Sigmoid colon (tissue), 4 donors: Measurements from ENCODE around the gene RTKN.

Source experiments
- POLR2AphosphoS5 ChIP-seq, 4 donors: sonication (generic); formaldehyde crosslinking; IDR thresholded peaks; one replicate each; pipeline ENCODE4 v1.6.1; 2017; ENCODE audit warnings: antibody characterized with exemption in 4 of 4
- TF ChIP-seq, protein P1 (sequence below), 4 experiments: fragments of 450-650 bp in 3 of 4; fragments of 200-600 bp in 1 of 4; IDR thresholded peaks; one replicate each; pipeline ENCODE4 v1.5.1; 2016 to 2019; ENCODE audit warnings: antibody characterized with exemption in 4 of 4, mild to moderate bottlenecking in 3 of 4, moderate library complexity in 2 of 4

DNA sequence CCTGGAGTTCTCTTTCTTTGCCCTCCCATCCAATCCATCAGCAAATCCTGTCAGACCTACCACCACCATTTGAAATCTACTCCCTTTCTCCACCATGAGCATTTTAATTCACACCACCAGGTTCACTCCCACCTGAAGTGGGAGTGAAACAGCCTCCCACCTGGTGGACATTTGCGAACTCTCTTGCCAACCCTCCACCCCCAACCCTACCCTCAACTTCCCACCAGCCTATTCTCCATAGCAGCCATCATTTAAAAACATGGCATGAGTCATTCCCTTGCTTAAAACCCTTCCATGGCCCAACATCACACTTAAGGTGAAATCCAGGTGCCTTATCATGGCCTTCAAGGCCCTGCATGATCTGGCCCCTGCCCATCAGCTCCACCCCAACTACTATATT lies 3.5 kb downstream of the RTKN start:
- TF ChIP-seq, protein P1, sequence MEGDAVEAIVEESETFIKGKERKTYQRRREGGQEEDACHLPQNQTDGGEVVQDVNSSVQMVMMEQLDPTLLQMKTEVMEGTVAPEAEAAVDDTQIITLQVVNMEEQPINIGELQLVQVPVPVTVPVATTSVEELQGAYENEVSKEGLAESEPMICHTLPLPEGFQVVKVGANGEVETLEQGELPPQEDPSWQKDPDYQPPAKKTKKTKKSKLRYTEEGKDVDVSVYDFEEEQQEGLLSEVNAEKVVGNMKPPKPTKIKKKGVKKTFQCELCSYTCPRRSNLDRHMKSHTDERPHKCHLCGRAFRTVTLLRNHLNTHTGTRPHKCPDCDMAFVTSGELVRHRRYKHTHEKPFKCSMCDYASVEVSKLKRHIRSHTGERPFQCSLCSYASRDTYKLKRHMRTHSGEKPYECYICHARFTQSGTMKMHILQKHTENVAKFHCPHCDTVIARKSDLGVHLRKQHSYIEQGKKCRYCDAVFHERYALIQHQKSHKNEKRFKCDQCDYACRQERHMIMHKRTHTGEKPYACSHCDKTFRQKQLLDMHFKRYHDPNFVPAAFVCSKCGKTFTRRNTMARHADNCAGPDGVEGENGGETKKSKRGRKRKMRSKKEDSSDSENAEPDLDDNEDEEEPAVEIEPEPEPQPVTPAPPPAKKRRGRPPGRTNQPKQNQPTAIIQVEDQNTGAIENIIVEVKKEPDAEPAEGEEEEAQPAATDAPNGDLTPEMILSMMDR (IDR thresholded peaks at IDR 0.05): no peak
- TF ChIP-seq POLR2AphosphoS5 (IDR thresholded peaks at IDR 0.05): no peak
